Breast epithelium (tissue), 3 donors: Measurements from ENCODE around the gene LDLRAP1.

ENCODE experiments used
- POLR2A ChIP-seq: fragments of 450-650 bp; IDR thresholded peaks from one replicate; pipeline ENCODE4 v1.6.1; 2016; ENCODE audit warnings: antibody characterized with exemption, mild to moderate bottlenecking, moderate library complexity
- POLR2AphosphoS5 ChIP-seq, 3 donors: sonication (generic); formaldehyde crosslinking; IDR thresholded peaks; one replicate each; pipeline ENCODE4 v1.6.1; 2017; ENCODE audit warnings: antibody characterized with exemption in 3 of 3
- TF ChIP-seq, protein P1 (sequence below), 3 donors: fragments of 450-650 bp; IDR thresholded peaks; one replicate each; pipeline ENCODE4 v1.5.1; 2016 to 2017; ENCODE audit warnings: antibody characterized with exemption in 3 of 3, mild to moderate bottlenecking in 3 of 3, moderate library complexity in 3 of 3

- TF ChIP-seq, protein P1, sequence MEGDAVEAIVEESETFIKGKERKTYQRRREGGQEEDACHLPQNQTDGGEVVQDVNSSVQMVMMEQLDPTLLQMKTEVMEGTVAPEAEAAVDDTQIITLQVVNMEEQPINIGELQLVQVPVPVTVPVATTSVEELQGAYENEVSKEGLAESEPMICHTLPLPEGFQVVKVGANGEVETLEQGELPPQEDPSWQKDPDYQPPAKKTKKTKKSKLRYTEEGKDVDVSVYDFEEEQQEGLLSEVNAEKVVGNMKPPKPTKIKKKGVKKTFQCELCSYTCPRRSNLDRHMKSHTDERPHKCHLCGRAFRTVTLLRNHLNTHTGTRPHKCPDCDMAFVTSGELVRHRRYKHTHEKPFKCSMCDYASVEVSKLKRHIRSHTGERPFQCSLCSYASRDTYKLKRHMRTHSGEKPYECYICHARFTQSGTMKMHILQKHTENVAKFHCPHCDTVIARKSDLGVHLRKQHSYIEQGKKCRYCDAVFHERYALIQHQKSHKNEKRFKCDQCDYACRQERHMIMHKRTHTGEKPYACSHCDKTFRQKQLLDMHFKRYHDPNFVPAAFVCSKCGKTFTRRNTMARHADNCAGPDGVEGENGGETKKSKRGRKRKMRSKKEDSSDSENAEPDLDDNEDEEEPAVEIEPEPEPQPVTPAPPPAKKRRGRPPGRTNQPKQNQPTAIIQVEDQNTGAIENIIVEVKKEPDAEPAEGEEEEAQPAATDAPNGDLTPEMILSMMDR (IDR thresholded peaks at IDR 0.05) = no peak
- TF ChIP-seq POLR2A = no peak
- no peak for TF ChIP-seq POLR2AphosphoS5 (IDR thresholded peaks at IDR 0.05)
Observed at GRCh38 chr1:25525361-25525688, 18.1 kb upstream of the LDLRAP1 start.
